ENCODE results near the gene LUZP2.

GRCh38 chr11:24872651-24873311 lies 375.9 kb downstream of the LUZP2 start:
- TF ChIP-seq POLR2A (IDR thresholded peaks at IDR 0.05) (no peak), CTCF (IDR thresholded peaks at IDR 0.05) (no peak), EP300 (IDR thresholded peaks at IDR 0.05) (no peak), POLR2AphosphoS5 (IDR thresholded peaks at IDR 0.05) (no peak)

All from gastroesophageal sphincter (tissue), 3 donors.